HG02610 (cell line): ENCODE measurements around the gene CHD6.

ENCODE experiments used
- ATAC-seq: cut with Tn5 transposase; IDR thresholded peaks from one replicate; pipeline ENCODE4 v1.9.1; 2021; ENCODE audit warnings: mild to moderate bottlenecking, moderate library complexity; ENCODE audit not compliant: unreplicated experiment

CHD6 gene

DNA sequence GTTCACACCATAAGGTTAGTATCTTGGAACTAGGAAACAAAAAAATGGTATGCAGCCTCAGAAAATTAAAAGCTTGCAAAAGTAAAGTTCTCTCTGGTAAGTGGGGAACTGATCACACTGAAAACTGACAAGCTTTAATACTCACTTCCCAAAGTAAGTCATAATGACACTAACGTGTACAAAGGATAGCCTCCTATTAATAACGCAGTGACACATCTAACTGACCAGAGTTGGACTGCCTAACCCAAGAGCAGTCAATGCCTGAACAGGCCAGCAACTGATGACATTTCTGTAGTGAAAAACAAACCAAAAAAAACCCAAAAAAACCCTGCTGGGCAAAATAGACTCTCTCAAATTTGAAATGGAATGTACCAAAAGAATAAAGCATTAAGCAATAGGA lies 30.7 kb downstream of the CHD6 start:
- no peak for ATAC-seq

DNA sequence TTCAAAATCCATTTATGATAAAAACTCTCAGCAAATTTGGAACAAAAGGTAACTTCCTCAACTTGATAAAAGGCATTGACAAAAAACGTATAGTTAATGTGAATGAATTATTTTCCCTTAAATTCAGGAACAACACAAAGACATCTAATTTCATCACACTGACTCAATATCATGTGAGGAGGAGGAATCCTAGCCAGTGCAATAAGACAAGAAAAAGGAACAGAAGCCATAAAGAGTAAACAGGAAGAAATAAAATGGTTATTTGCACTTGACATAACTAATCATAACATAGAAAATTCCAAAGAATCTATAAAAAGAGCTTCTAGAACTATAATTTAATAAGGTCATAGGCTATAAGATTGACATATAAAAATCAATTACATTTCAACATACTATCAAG lies 31.4 kb downstream of the CHD6 start:
- no peak for ATAC-seq

DNA sequence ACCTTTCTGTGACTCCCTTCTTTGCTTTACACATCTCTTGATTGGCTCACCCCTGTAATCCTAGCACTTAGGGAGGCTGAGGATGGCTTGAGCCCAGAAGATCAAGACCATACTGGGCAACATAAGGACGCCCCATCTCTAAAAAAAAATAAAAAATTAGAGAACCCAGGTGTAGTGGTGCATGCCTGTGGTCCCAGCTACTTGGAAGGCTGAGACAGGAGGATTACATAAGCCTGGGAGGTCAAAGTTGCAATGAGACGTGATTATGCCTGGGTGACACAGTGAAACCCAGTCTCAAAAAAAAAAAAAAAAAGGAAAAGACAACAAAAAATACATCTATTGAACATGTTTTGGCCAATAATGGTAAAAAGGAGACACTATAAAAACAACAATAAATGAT lies 37.8 kb downstream of the CHD6 start:
- no peak for ATAC-seq

DNA sequence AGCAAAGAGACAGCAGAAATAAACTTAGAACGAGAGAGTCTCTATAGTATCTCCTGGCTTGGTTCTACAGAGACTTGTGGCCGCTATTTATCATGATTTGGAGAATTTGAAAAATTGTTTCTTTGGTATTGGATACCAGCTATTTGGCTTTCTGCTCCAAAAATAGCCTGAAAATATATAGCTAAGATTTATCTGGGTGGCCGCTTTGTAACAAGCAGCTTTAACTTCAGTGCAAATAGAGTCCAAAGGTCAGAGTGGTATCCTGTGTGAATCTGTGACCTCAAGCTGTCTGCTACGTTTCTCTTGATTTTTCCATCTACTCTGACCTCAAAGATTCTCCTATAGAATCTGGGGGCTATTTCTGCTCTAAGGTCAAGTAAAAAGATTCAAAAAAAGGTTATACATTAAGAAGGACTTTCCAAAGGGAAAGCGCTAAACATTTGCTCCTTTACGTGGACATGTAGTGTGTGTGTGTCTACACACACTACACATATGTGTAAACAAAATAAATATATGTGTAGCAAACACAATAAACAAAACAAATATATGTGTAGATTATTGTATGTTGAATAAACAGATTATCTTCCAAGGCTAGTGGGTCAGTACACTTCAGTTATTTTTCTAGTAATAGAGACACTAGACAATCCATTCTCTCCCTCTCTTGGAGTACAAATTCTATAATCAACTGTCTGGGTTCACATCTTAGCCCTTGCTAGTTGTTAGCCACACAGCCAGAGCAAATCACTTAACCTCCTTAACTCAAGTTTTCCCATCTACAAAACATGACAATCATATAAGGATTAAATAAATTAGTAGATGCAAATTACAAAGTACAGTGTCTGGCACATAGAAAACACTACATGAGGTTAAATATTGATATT lies 40.8 kb downstream of the CHD6 start:
- no peak for ATAC-seq

DNA sequence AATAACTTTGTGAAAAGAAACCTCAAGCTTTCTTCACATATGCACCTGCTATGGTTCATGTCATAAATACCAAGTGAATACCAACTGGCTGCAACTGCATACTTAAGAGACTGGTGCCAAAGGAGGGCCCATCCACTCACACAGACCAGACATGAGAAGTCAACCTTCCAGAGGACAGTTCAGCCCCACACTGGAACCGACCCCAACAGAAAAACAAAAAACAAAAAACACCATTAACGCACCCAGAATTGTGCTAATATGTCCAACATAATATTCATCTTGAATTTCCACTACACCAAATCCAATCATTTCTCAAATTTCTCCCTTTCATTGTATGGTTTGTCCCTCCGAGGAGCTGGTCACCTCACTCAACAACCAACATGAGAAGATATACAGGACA lies 42.8 kb downstream of the CHD6 start:
- ATAC-seq, result no peak

DNA sequence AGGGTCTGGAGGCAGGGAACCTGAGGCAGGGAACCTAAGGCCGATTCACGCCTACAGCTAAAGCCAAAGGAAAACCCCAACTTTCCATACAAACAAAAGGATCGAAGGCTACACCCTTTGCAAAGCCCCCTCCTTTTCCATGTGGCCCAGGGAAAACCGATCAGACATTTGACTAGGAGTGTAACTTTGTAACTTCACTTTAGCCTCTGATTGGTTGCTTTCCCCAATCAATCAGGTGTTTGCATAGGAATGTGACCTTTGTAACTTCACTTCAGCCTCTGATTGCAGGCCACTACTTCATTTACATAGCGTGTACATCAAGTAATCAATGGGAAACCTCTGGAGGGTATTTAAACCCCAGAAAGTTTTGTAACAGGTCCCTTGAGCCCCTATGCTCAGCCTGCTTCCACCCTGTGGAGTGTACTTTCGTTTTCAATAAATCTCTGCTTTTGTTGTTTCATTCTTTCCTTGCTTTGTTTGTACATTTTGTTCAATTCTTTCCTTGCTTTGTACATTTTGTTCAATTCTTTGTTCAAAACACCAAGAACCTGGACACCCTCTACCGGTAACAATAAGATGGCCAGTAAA lies 43.3 kb downstream of the CHD6 start:
- ATAC-seq, result no peak

DNA sequence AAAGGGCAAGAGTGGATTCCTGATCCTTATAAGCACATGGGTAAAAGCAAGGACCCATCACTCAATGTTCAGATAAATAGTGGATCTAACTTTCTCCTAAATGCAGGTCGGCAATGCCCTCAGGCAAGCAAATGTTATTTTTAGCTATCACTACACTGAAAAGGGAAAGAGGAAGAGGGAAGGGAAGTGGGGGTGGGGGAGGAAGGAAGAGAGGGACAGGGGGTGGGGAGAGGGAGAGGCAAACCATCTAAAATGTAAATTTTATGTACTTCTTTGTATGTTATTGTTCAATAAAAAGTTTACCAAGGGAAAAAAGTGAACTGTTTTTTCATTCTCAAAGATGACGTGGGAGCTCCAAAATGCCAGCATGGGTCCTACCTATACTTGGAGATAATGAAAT lies 44.2 kb downstream of the CHD6 start:
- no peak for ATAC-seq

DNA sequence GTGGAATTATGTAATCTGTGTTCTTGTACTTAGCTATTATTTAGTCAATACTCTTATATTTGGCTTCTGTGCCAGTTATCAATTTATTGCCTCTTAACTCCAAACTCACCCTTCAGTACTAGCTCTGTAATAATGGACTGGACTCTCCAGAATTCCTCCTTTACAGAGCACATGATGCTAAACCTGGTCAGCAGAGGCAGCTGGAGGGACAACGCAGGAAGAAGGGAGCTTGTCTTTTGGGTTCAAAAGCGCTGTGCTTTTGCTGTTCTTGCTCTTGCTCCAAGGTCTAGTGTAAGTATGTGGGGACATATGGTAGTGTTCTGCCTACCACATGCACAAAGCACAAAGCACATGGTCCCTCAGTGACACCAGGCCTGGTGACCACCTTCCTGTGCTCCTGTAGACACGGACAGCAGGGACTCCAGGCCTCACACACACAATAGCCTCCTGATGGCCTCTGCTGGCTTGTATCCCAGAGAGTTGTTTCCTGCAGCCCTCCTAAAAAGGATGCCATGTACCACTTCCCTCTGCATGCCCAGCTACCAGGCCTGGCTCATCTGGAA lies 46.1 kb downstream of the CHD6 start:
- ATAC-seq, result no peak

DNA sequence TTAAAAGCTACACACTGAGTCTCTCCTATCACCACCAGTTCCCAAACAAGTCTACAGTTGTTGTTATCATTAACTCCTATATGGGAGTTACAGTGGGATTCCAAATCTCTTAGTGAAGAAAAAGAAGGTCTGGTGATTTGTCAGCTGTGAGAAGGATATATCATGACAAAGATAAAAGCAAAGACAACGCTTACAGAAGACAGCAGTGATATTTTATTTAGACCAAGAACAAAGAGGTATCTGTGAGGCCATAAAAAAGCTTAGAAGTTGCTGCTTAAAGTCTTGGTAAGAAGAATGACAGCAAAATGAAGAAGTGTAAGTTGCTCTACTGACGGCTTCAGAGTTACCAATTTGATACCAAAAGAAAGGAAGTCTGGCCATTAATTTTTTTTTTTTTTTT lies 47.2 kb downstream of the CHD6 start:
- ATAC-seq, result no peak

DNA sequence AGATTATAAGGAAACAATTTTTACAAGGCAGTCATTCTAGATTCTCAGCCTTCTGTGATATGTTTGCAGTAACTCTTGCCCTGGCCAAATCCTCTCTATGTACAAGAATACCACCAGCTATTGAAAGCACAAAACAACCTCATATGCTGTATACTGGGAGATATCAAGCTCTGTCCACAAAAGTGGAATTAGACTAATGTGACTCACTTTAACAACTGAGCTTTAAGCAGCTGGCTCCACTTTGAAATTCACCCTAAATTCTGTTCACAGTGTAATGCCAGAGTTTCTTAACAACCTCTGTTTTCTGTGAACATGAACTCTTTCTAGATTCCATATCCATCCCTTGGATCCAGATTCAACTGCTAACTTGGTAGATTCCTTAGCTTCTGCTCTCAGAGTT lies 47.6 kb downstream of the CHD6 start:
- no peak for ATAC-seq

DNA sequence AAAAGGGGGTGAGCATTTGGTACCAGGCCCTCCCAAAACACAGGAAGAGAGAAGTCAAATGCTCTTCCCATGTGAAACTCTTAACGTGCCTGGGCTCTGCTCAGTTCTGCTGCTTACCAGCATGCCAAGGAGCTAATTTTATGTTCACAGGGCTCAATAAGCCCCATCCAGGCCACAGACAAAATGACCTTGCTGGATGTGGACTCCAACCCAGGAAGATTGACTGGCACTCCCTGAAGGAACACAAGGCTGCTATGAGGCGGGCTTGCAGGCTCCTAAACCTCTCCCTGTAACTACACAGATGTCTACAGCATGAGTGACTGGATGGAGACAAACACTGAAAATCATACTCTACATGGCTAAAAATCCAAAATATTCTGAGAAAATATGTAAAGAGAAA lies 50.6 kb downstream of the CHD6 start:
- no peak for ATAC-seq

DNA sequence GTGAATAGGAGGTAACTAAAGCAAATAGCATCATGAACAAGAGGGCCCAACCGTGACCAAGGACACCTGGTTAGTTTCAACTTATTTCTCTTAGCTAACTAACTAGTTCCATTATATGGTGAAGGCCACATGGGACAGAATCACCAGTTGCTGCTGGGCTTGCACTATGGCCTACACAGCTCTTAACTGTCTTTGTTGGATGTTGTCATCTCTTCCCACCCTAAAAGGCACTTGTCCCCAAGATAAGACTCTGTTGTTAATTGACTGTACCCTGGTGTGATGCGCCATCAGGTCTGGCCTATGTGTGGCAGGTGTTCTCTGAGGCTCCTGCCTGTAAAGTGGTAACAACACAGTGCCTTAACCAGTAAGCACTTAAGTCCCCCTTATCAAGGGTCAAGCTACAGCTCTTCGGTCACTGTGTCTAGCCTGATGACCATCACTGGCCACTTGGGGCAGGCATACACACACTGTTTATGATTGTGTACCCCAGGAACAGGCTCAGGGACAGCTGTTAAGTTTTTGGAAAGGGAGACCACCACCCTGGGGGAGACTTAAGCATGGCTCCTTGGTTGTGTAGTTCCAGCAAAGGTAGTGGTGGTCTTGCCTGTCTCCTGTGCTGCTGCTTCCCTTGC lies 51.2 kb downstream of the CHD6 start:
- ATAC-seq, result no peak

DNA sequence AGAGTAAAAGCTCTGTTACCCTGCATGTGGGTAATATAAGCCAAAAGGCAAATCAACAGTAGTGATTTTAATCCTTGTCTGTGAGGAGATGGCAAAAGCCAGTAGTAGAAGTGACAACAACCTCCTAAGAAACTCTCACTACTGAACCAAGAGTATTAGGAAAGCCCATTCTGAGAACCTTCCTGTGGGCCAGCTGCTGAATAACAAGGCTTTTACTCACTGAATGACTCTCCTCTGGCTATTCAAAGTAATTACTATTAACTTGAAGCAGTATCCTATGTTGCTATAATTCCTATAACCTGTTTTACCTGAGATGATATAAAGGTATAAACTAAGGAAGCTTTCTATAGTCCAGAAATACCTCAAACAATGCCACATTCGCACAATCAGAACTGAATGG lies 55.1 kb downstream of the CHD6 start:
- no peak for ATAC-seq

DNA sequence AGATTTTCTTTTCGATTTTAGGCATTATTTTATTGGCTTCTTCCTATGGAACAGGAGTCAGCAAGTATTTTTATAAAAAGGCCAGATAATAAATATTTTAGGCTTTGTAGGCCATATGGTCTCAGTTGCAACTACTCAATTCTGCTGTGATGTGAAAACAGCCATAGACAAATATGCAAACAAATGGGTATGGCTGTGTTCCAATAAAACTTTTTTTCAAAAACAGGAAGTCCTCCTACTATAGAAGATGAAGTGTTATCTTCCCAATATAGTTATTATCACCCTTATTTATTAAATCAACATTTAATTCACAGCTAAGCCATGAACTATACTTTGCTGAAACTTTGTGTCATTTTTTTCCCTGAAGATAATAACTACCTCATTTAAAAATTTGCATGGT lies 57.2 kb downstream of the CHD6 start:
- ATAC-seq, result no peak

DNA sequence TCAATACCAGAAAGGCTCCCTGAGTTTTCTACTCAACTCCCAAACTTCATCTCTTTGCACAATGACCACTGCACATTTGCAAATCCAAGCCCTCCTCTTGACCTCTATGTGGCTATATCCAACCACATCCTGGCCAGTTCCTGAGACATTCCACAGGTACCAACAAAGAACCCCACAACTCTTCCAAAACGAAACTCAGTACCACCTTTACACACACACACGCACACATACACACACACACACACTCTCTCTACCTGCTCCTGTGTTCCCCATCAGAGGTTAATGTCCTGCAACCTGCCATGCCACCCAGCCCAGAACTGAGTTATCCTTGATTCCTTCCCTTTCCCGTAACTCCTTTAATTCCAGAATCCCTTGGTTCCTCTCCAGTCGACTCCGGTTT lies 58.5 kb downstream of the CHD6 start:
- ATAC-seq, result no peak

DNA sequence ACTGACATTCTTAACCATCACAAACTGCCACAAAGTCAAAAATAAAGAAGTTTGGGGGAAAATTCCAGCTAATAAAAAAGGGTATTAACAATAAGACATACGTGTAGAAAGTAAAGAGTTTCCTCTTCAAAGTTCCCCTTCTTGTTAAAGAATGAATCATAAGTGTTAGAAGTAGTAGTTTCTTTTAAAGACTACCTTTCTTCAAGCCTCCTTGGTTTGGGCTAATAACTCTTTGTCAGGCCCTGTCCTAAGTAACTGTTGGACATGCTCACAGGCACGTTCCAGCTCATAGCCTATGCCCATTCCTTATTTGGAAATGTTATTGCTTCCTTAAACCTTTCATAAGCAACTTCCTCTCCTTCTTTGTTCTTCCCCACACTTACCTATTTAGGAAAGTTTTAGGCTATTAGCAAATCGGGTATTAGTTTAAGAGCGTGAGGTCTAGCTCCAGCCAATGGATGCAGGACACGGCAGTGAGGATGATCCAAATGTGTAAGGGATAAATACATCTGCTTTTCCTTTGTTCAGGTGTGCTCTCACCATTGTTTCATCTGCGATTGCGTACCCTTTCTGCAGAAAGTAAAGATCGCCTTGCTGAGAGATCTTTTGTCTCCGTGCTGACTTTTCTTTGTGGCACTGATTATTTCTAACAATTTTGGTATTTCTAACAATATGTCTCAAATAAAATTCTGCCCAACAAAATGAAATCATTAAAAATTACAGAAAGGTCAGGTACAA lies 64.9 kb downstream of the CHD6 start:
- no peak for ATAC-seq

DNA sequence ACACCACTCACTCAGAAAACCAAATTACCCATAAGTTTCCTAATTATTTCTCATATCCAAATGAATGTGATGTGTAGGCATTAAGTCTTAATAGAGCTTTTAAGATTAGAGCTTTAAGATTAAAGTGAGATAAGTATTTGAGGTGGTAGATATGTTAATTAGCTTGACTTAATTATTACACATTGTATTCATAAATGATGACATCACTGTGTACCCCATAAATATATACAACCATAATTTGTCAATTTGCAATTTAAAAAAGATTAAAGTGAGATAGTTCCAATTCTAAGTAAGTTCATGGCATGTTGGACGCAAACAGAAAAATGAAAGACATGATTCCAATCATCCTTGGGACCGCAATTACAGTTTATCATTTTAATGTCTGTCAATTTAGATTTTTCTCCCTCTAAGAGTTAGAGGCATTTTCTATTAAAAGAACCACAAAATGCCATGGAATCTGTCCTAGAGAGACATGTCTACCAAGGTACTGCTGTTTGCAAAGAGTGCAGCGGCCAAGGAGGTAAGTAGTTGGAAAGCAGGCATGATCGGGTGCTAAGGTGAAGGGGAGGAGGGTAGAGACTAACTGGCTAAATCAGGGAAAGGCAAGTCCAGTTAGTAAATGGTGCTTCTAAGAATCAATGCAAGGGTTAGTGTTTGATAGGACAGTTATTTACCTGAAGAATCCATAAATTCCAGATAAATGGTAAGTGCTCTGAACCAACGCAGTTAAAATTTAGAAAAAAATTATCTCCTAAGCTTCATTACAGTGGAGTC lies 65.7 kb downstream of the CHD6 start:
- no peak for ATAC-seq

DNA sequence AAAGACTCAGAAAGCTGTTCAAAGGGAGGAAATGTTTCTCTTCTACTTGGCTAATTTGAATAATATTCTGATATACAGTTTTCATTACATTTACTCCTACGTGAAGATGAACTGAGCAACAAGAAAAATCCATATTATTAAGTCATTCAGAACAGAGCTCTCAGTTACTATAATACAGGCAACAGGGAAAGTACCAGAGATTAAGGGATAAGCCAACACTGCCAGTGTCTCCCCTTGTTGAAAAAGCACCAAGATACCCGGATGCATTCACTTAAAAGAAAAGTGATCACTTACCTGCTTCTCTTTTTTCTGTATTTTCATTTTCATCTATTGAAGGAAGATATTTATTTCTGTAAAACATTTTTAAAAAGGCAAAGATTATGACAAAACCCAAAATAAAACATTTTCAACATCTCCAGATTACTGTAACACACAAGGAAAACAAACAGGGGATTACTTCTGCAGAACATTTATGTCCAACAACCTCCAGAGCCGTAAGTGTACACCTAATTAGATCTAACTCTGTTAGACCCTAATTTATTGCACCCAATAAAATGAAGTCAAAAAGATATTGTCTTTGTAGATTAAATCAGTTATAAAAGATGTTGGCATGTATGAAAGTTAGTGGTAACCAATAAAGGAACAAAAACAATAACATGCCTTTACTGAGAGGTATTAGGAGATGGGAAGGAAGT lies 67.0 kb downstream of the CHD6 start:
- ATAC-seq, result no peak

DNA sequence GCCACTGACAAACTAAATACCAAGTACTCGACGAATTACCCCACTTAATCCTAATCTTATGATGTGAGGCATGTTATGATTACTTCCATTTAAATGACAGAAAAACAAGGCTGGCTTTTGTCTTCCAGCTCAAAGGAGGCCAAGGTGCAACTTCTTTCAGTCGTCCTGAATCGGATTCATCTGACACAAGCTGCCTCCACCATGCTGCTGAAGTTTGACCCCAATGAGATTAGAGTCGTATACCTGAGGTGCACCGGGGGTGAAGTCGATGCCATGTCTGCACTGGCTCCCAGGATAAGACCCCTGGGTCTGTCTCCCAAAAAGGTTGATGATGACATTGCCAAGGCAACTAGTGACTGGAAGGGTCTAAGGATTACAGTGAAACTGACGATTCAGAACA lies 71.0 kb downstream of the CHD6 start:
- ATAC-seq, result no peak

DNA sequence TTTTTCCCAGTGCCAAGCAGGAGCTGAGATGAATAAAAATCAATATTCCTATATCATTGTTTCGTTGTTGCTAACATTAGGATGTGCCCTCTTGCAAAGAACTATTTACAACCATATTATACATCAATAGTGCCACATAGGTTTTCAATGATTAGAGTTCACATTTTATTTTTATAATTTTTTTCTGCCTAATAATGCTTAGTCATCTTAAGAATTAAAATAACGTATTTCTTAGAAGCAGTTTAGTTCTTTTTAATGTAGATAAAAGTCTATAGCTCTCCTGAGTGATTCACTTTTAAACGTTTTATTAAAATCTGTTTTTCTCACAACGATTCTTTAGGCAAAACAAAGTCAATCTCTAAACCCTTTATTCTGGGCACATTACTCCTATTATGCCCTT lies 71.6 kb downstream of the CHD6 start:
- ATAC-seq, result no peak
